ENCODE results near the gene HSPA5.
A peak's percentile ranks its signal among the peaks of the same experiment; 100 is the strongest.
"Not testable (repeated sequence)": the region's sequence is repeated elsewhere in the genome, so short reads cannot be mapped to it uniquely, and the experiment has no call there.

Gene HSPA5

DNA sequence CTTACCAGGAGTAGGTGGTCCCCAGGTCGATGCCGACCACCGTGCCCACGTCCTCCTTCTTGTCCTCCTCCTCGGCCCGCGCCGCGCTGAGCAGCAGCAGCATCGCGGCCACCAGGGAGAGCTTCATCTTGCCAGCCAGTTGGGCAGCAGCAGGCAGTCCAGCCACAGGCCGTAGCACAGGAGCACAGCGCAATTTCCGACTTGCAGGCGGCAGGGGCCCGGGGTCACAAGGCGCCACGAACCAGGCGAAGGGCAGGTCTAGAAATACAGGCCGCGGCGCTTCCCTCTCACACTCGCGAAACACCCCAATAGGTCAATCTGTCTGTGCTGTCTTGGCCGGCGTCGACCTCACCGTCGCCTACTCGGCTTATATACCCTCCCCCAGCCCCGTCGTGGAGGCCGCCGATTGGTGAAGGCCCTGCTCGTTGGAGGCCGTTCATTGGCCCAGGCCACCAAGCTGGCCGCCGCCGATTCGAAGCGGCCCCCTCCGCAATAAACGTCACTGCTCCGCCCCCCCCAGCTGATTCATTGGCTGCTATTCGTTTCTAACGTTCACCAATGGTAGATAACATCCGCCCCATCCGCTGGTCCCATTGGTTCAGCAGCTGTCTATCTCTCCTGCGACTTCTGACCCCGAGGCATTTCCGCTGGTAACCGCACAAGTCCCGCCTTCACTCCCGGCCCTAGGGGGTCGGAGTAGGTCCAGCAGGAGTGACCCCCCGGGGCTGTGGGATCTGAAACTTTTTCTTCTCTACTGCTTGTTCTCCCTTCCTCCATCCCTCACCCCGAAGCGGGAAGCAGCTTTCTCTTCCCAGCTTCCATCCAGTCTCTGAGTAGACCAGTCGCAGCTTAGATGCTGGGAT is at the start of gene HSPA5:
Gene HSPA5 (minus strand): TSS at position 344 of the 863 bp plus-strand sequence. CDS start 217 bp downstream, at position 127.
- peak; percentile 100 for DNase-seq (ENCODE audit: low spot score)

- not testable (repeated sequence) for DNase-seq (ENCODE audit: low spot score)
These were observed 45.8 kb upstream of the HSPA5 start for GRCh38 chr9:125286935-125287433.

DNA sequence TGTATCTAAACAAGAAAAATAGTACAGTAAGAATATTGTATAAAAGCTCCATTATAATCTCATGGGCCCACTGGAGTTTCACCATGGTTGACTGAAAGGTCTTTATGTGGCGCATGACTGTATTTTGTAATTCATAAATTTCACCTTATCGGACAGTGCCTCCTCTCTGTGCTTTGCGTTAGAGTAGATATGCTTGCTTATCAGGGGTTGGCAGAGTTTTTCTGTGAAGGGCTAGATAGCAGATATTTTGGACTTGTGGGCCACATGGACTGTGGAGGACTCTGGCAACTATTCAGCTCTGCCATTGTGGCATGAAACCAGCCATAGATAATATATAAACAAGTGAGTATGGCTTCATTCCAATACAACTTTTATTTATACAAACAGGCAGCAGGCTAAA is 43.7 kb upstream of the HSPA5 start:
- no peak for DNase-seq (ENCODE audit: low spot score)

DNA sequence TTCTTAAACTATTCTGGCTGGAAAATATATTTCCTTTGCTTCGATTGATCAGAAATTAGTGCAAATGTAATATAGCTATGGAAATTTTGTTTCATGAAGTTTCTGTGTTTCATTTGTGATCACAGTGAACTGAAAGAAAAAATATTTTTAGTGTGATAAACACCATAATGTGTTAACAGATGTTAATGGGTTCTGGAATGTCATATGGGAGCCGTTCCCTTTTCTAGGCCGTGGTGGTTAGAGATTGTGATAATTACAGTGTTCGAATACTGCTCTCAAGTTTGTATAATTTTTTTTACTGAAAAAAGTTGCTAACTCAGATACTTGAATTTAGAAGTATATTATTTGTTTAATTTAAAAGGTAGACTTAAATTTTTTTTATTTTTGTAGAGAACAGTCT is 39.8 kb upstream of the HSPA5 start:
- DNase-seq (ENCODE audit: low spot score) = no peak

DNA sequence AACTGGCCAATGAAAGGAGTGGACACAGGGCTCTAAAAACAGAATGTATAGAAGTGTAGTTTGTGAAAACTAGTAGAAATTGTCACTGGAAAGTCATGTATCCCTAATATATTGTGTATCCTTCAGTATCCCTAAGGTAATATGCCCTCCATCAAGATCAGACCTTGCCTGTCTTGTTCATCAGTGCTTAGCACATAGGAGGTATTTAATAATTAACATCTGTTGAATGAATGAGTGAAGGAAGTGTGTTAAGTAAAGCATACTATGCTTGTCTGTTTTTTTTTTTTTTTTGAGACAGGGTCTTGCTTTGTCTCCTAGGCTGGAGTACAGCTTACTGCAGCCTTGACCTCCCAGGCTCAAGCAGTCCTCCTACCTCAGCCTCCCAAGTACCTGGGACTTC is 36.3 kb upstream of the HSPA5 start:
- DNase-seq (ENCODE audit: low spot score) = peak; percentile 58

DNA sequence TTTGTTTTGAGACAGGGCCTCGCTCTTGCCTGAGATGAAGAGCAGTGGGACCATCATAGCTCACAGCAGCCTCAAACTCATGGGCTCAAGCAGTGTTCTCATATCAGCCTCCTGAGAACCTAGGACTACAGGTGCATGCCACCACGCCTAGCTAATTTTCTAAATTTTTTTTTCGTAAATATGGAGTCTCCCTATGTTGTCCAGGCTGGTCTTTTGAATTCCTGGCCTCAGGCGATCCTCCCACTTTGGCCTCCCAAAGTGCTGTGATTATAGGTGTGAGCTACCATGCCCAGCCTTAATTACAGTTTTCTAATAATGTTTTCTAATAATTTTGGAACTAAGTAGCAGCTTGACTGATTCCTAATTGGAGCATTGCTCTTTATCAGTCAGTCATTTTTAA is 35.6 kb upstream of the HSPA5 start:
- DNase-seq (ENCODE audit: low spot score) = no peak

GRCh38 chr9:125272697-125273096 is 31.6 kb upstream of the HSPA5 start:
- DNase-seq (ENCODE audit: low spot score) = no peak

GRCh38 chr9:125271081-125271480 is 29.9 kb upstream of the HSPA5 start:
- DNase-seq (ENCODE audit: low spot score) = no peak

GRCh38 chr9:125269014-125269397 is 27.9 kb upstream of the HSPA5 start:
- DNase-seq (ENCODE audit: low spot score) = no peak

DNA sequence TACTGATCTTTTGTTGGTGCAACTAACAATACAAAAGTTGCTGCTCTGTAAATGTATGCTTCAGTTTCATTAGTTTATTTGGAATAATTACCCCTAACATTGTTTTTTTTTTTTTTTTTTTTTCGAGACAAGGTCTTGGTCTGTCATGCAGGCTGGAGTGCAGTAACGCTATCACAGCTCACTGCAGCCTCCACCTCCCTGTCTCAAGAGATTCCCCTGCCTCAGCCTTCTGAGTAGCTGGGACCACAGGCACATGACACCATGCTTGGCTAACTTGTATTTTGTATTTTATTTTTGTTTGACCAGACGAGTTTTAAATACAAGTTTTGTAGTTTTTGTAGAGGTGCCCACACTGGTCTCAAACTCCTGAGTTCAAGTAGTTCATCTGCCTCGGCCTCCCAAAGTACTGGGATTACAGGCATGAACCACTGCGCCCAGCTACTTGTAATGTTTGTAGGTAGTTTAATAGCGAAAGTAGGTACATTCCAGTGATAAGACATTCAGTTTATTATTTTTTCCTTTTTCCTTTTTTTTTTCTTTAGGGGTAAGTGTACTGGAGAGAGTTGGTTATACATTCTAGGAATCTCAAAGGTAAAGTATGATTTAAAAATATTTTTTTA is 27.4 kb upstream of the HSPA5 start:
- DNase-seq (ENCODE audit: low spot score) = no peak

DNA sequence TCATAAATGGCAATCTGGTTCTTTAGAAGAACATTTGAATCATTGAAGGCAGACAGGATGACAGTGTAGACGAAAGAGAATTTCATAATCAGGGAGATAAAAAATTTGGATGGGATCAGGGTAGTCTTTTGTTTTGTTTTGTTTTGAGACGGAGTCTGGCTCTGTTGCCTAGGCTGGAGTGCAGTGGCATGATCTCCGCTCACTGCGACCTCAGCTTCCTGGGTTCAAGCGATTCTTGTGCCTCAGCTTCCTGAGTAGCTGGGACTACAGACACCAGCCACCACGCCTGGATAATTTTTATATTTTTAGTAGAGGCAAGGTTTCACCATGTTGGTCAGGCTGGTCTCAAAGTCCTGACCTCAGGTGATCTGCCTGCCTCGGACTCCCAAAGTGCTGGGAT is 22.9 kb upstream of the HSPA5 start:
- DNase-seq (ENCODE audit: low spot score) = not testable (repeated sequence)

DNA sequence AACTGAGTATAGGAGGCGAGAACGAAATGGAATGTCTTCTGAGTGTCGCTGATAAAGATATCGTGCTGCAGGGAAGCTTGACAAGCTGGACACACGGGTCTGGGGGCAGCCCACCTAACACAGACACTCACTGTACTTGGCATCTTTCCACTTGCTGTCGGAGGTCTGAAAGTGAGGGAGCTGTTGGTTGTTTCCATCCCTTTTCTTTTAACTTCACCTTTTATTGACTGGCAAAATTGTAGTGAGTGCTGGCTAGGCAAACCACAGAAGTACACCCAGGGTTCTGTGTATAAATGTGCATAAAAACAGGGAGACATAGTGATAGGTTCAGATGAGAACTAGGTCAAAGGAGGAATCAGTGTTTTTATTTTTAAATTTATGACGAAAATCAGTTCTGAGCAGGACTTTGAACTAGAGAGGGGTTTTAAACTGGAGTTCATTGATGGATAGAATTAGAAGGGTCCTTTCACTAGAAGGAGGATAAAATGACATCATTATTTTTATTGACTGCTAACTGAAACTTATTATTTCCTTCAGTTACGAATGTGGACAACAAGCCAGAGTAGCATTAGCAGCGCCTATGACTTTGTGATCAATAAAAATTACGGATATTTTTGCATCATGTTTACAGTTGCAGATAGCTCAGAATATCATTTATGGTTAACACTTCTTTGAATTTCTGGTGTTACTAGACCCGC is 21.3 kb upstream of the HSPA5 start:
- DNase-seq (ENCODE audit: low spot score) = no peak

- DNase-seq (ENCODE audit: low spot score) = peak; percentile 97
These were observed 20.6 kb upstream of the HSPA5 start, which contains the start of gene GAPVD1 for GRCh38 chr9:125261501-125262293. Gene GAPVD1, plus strand, starts transcription at chr9:125261826. Its CDS starts 37,096 bp downstream, at chr9:125298922.

DNA sequence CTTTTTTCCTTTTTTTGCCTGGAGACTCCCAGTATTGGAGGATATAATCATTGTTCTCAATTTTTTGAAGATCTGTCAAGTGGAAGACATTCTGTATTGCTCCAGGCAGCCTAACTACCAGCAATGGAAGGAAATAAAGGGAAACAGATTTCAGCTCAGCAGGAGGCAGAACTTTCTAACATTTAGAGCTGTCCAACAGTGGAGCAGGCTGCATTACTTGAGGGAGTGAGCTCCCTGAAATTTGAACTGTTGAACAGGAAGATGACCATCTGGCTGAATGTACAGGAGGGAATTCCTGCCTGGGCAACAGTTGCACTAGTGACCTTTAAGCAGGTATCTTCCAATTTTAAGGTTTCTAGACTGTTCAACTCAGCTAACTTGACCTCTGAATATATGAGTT is 19.4 kb upstream of the HSPA5 start:
- no peak for DNase-seq (ENCODE audit: low spot score)

DNA sequence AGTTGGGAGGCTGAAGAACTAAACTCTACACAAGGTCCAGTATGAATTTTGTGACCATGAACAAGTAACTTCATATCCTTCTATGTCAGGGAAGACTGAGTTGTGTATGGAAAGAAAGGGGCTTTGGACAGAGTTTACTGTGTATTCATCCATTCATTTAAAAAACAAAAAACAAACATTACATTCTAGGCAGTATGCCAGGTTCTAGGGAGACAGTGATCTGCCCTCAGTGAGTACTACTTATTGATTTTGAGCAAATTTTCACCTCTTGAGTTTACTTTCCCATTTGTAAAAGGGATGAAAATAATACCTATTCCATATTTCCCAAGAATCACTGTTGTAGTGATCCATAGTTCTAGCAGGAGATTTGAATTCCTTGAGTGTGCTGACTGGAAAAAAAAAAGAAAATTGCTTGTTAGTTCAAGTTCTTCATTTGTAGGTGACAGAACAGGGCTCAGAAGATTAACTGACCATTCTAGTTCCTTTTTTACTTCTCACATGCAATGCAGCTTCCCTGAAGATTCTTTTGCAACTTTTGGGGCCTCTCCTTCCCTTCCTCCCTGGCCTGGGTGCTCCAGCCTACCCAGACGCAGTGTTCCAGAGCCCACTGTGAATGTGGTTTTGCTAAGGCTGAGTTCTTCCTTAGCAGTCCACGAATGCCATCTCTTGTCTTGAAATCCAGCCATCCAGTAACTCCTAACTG is 17.8 kb upstream of the HSPA5 start:
- DNase-seq (ENCODE audit: low spot score) = no peak

GRCh38 chr9:125258160-125258785 is 17.1 kb upstream of the HSPA5 start:
- no peak for DNase-seq (ENCODE audit: low spot score)

DNA sequence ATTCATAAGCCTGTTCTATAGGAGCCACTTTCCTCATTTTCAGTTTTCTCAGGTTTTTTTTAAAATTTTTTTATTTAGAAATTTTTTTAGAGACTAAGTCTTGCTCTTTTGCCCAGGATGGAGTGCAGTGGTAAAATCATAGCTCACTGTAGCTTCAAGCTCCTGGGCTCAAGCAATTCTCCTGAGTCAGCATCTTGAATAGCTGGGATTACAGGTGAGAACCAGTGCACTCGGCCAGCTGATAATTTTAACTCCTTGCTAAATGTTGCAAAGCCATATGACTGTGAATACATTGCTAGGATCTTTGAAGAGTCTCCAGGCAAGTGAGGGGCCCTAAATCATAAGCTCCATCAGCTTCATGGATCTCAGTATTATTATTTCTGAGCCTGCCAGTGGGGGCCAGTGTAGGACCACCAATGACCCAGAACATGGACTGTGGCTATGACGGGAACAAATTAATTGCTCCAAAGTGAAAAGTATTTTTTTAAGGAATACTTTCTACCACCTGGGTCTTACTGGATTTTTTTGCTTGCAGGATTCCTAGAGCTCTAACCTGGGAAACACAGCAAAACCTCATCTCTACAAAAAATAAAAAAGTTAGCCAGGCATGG is 14.7 kb upstream of the HSPA5 start:
- DNase-seq (ENCODE audit: low spot score) = no peak

GRCh38 chr9:125254231-125254630 is 13.1 kb upstream of the HSPA5 start:
- DNase-seq (ENCODE audit: low spot score) = no peak

DNA sequence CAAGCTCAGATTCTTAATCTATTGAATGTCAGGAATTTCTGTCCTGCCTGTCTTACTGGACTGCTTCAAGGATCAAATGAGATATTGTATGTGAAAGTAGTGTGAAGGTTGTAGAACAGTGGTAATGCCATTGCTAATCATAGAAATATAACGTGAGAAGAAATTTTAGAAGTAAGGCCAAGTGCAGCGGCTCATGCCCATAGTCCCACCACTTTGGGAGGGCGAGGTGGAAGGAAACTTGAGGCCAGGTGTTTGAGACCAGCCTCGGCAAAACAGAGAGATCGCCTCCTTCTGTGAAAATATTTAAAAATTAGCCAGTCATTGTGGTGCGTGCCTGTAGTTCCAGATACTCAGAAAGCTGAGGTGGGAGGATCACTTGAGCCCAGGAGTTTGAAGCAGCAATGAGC is 5.1 kb upstream of the HSPA5 start:
- no peak for DNase-seq (ENCODE audit: low spot score)

DNA sequence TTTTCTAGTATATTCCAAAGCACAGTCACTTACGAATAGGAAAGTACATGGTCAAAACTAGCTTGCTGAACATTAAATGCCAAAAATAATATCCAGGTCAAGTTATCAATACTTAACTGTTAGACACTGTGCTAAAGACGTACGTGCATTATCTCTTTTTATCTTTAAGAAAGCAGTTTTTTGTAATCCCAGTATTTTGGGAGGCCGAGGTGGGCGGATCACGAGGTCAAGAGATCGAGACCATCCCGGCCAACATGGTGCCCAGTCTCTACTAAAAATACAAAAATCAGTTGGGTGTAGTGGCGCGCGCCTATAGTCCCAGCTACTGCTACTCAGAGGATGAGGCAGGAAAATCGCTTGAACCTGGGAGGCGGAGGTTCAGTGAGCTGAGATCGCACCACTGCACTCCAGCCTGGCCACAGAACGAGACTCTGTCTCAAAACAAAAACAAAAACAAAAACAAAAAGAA is 2.7 kb upstream of the HSPA5 start:
- DNase-seq (ENCODE audit: low spot score) = no peak
